T-helper 1 cell (primary cell): ENCODE measurements around the gene CYTIP.
A peak's percentile ranks its signal among the peaks of the same experiment; 100 is the strongest.
"Not testable (repeated sequence)": the region's sequence is repeated elsewhere in the genome, so short reads cannot be mapped to it uniquely, and the experiment has no call there.

Source experiments
- DNase-seq, 5 donors: peaks; one replicate each; pipeline ENCODE4 v3.0.0-alpha.2; 2012 to 2020

The CYTIP gene

GRCh38 chr2:157421331-157421944 is 22.5 kb downstream of the CYTIP start:
- DNase-seq, result no peak

- peak in 1 of 5 donors; percentile 85 for DNase-seq
These were observed 23.0 kb downstream of the CYTIP start for GRCh38 chr2:157420771-157421323.

- DNase-seq, result peak in 1 of 5 donors; percentile 34
These were observed 24.8 kb downstream of the CYTIP start for GRCh38 chr2:157419031-157419575.

GRCh38 chr2:157418239-157418641 is 25.6 kb downstream of the CYTIP start:
- DNase-seq, result peak in 1 of 5 donors; percentile 84

GRCh38 chr2:157415591-157416101 is 28.2 kb downstream of the CYTIP start:
- DNase-seq, result no peak

- DNase-seq, result peak in 1 of 5 donors; percentile 55
These were observed 29.8 kb downstream of the CYTIP start for GRCh38 chr2:157414050-157414449.

GRCh38 chr2:157413326-157414035 is 30.4 kb downstream of the CYTIP start:
- peak in 3 of 5 donors; percentile 24 to 88 (median 45) for DNase-seq

- DNase-seq, result peak in 1 of 5 donors; percentile 35
These were observed 32.1 kb downstream of the CYTIP start for GRCh38 chr2:157411624-157412336.

- not testable (repeated sequence) for DNase-seq
These were observed 38.5 kb downstream of the CYTIP start for GRCh38 chr2:157405398-157405797.

GRCh38 chr2:157404363-157404762 is 39.5 kb downstream of the CYTIP start:
- DNase-seq, result peak; percentile 27 to 85 (median 62)

GRCh38 chr2:157402801-157403485 is 40.9 kb downstream of the CYTIP start:
- DNase-seq, result not testable (repeated sequence)

GRCh38 chr2:157395811-157396210 is 48.1 kb downstream of the CYTIP start:
- DNase-seq, result no peak

GRCh38 chr2:157394928-157395327 is 49.0 kb downstream of the CYTIP start:
- no peak for DNase-seq

GRCh38 chr2:157393348-157393747 is 50.5 kb downstream of the CYTIP start:
- no peak for DNase-seq

GRCh38 chr2:157388827-157389226 is 55.1 kb downstream of the CYTIP start:
- no peak for DNase-seq

- no peak for DNase-seq
These were observed 57.1 kb downstream of the CYTIP start for GRCh38 chr2:157386747-157387146.

GRCh38 chr2:157386247-157386646 is 57.6 kb downstream of the CYTIP start:
- DNase-seq, result no peak

GRCh38 chr2:157377861-157378260 is 66.0 kb downstream of the CYTIP start:
- no peak for DNase-seq

- no peak for DNase-seq
These were observed 67.8 kb downstream of the CYTIP start for GRCh38 chr2:157376041-157376440.

GRCh38 chr2:157375384-157375783 is 68.5 kb downstream of the CYTIP start:
- no peak for DNase-seq

- not testable (repeated sequence) for DNase-seq
These were observed 75.4 kb downstream of the CYTIP start for GRCh38 chr2:157368508-157368907.

- DNase-seq, result no peak
These were observed 76.2 kb downstream of the CYTIP start for GRCh38 chr2:157367704-157368103.
